SU-DHL-6 (cell line): ENCODE measurements around the gene FBXL3.

Source experiments
- CTCF ChIP-seq: fragments of 200-600 bp; sonication (generic); IDR thresholded peaks from one replicate; pipeline ENCODE4 v1.5.1; 2017; ENCODE audit warnings: antibody characterized with exemption, mild to moderate bottlenecking, low read length, moderate library complexity; ENCODE audit not compliant: insufficient read depth, poor library complexity, severe bottlenecking
- EZH2phosphoT487 ChIP-seq: fragments of 200-600 bp; sonication (generic), shearing (Covaris generic); conservative IDR thresholded peaks from 2 replicates; pipeline ENCODE4 v1.6.1; 2018; ENCODE audit warnings: mild to moderate bottlenecking, antibody characterized with exemption, low read length, moderate library complexity, mixed read lengths

- no peak for TF ChIP-seq CTCF
- no peak for TF ChIP-seq EZH2phosphoT487
Measured at GRCh38 chr13:77053192-77053591, 26.2 kb upstream of the FBXL3 start.
